GM21381 (cell line): ENCODE measurements around the gene SH2D1B.
"Not testable (repeated sequence)": the region's sequence is repeated elsewhere in the genome, so short reads cannot be mapped to it uniquely, and the experiment has no call there.

Experiments used
- ATAC-seq: cut with Tn5 transposase; IDR thresholded peaks from one replicate; pipeline ENCODE4 v1.9.1; 2021; ENCODE audit warnings: mild to moderate bottlenecking, moderate library complexity; ENCODE audit not compliant: unreplicated experiment

The SH2D1B gene, protein sequence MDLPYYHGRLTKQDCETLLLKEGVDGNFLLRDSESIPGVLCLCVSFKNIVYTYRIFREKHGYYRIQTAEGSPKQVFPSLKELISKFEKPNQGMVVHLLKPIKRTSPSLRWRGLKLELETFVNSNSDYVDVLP

DNA sequence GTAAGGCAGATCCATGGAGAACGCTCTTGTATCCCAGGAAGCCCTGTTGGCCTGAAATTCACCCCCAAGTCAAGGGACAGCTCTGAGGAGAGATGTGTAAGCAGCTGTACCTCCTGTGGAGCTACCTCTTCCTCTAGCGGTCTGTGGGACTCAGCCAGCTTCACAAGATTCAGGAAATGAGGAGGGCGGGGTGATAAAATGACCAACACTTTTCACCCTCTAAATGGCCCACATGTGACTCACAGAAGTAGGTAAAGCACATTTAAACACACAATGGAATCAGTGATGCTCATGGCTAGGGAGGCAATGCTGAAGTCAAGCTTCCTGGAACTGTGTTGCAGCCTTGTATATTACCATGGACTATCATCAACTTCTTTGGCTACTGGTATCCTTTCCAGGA is at the start of gene SH2D1B:
SH2D1B (minus strand) TSS at position 135 of the 400 bp plus-strand sequence; CDS start at position 15, 120 bp downstream.
- ATAC-seq: no peak

DNA sequence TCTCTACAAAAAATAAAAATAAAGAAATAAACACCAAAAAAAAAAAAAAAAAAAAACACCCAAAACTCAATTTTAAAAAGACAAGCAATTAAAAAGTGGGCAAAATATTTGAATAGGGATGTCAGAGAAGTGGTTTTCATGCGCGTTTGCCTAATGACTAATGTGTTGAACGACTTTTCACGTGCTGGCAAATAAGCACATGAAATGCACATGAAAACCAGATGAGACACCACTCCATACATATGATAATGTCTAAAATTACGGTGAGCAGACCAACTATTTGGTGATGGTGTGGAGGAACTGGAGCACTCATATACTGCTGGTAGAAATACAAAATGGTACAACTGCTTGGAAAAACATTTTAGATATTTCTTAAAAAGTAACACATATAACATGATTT is 46.3 kb upstream of the SH2D1B start:
- ATAC-seq: no peak

DNA sequence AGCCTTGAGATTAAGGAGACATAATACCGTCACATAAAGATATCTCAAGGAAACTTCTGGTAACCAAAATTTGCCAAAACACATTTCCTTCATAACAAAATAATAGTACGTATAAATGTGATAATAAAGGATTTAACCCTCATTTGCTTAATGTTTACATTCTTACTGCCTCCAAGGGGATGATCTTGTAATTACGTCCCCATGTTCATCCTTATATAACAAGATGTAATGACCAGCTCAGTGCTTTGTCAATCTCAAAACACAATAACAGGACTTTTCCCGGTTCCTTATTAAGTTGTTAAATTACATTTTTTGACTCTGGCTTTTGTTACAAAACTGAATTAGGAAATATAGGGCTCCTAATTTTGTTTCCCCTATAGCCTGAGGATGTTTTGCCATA is 44.4 kb upstream of the SH2D1B start:
- no peak for ATAC-seq

DNA sequence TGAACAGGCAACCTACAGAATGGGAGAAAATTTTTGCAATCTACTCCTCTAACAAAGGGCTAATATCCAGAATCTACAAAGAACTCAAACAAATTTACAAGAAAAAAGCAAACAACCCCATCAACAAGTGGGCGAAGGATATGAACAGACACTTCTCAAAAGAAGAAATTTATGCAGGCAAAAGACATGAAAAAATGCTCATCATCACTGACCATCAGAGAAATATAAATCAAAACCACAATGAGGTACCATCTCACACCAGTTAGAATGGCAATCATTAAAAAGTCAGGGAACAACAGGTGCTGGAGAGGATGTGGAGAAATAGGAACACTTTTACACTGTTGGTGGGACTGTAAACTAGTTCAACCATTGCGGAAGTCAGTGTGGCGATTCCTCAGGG is 42.4 kb upstream of the SH2D1B start:
- ATAC-seq: not testable (repeated sequence)

DNA sequence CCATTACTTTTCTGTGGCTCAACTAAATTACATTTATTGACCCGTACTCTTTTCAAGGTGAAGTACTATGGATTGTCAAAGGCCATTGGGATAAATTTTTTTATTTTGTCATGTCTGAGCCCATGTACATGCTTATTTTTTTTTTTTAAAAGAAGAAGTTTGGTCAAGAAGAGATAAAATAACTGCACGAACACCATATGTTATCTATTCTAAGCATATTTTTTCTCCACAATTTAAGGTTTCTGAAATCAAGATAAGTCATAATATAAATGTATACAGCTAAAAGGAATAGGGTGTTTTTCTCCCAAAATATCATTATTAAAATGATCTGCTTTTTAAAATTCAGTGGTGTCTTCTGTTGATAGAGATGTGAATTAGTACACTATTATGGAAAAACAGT is 35.0 kb upstream of the SH2D1B start:
- ATAC-seq: no peak

DNA sequence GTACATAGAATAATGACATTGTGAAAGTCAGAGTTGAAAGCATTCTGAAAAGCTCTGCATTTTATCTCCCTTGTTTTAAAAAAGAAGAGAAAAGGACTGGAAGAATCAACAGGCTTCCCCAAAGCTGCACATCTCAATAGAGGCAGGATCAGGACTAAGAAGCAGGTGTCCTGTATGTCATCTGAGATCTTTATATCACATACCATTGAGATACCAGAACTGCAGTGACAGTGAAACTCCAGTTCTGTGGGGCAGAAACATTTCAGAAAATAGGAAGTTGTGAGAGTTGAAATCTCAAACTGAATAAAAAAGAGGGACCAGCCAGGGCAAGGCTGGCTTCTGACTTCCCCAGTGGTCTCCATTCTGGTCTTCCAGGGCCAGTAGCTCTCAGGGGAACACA is 33.0 kb upstream of the SH2D1B start:
- ATAC-seq: no peak

DNA sequence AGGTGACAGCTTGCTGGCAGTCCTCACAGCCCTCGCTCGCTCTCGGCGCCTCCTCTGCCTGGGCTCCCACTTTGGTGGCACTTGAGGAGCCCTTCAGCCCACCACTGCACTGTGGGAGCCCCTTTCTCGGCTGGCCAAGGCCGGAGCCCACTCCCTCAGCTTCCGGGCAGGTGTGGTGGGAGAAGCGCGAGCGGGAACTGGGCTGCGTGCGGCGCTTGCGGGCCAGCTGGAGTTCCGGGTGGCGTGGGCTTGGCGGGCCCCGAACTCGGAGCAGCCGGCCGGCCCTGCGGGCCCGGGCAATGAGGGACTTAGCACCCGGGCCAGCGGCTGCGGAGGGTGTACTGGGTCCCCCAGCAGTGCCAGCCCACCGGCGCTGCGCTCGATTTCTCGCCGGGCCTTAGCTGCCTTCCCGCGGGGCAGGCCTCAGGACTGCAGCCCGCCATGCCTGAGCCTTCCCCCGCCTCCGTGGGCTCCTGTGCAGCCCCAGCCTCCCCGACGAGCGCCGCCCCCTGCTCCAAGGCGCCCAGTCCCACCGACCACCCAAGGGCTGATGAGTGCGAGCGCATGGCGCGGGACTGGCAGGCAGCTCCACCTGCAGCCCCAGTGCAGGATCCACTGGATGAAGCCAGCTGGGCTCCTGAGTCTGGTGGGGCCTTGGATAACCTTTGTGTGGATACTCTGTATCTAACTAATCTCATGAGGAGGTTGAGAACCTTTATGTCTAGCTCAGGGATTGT is 21.2 kb upstream of the SH2D1B start:
- ATAC-seq: not testable (repeated sequence)

DNA sequence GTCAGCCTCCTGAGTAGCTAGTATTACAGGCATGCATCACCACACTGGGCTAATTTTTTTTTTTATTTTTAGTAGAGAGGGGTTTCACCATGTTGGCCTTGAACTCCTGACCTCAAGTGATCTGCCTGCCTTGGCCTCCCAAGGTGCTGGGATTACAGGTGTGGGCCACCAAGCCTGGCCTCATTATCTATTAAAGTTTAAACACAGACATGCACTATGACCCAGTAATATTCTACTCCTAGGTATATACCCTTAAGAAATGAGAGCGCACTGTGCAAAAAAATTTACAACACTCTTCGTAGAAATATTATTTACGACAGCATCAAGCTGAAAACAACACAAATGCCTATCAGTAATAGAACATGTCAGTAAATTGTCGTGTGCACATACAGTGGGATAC is 18.6 kb upstream of the SH2D1B start:
- no peak for ATAC-seq

DNA sequence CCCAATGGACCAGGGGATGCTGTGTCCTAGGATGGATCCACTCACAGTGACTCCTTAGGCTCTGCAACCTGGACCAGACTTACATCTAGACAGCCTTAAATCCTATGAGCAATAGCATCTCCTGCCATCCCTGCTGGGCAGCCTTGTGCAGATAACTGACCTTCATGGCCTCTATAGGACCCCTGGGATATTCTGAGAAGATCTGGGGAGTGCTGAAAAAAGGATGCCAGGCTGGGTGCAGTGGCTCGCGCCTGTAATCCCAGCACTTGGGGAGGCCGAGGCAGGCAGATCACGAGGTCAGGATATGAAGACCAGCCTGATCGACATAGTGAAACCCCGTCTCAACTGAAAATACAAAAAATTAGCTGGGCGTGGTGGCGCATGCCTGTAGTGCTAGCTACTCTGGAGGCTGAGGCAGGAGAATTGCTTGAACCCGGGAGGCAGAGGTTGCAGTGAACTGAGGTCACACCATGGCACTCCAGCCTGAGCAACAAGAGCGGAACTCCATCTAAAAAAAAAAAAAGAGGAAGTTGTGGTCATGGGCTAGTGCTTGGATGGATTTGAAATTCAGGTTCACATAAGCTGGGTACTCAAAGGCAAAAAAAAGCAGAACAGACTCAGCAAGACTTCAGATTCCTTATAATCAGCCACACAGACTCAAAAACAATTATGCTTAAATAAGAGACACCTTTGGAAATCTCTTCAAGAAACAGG is 10.9 kb upstream of the SH2D1B start:
- ATAC-seq: no peak

DNA sequence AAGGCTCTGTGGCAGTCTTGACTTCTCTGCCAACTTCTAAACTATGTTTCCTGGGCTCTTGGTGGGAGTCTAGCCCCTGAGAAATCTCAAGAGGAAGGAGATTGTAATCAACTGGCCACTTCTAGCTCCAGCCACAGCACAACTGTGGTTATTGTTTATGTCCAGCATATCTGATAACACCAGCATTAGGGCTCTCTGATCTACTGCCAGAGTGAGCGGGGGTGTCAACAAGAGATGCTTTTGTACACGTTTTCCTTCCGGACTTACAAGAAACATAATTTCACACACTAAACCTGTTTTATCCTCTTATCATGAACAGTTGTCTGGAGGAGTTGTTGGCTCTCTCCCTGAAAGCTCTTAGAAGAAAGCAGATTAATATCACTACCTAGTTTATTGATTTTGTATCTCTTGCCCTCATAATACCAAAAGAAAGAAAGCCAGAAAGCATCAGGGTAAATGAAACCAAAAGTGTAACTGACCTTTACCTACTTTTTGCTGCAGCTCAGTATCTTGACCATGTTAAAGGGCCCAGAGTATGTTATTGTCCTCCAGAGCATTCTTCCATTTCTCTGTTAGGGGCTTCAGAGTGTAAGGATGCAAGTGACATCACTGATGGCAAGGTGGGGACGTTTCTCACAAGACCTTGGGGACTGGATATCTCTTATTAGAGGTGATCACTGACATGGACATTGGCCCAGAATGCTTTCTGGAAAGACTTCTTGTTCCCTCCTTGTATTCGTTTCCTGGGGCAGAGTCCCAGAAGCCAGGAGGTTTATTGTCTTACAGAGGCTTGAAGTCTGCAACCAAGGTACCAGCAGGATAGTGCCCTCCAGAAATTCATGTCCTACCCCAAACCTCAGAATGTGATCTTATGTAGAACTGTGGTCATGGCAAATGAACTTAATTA is 9.6 kb upstream of the SH2D1B start:
- no peak for ATAC-seq

DNA sequence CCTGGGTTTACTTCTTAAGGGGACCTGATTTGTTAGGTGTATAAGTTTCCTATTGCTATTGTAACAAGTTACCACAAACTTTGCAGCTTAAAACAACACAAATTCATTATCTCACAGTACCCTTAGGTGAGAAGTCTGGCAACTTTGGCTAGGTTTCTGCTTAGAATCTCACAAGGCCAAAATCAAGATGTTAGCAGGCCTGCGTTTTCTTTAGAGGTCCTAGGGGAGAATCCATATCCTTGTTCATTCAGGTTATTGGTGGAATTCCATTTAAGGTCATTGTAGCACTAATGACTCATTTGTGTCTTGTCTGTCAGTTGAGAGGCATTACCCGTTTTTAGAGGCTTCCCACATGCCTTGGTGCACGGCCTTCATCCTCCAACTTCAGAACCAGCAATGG is 8.2 kb upstream of the SH2D1B start:
- ATAC-seq: no peak

DNA sequence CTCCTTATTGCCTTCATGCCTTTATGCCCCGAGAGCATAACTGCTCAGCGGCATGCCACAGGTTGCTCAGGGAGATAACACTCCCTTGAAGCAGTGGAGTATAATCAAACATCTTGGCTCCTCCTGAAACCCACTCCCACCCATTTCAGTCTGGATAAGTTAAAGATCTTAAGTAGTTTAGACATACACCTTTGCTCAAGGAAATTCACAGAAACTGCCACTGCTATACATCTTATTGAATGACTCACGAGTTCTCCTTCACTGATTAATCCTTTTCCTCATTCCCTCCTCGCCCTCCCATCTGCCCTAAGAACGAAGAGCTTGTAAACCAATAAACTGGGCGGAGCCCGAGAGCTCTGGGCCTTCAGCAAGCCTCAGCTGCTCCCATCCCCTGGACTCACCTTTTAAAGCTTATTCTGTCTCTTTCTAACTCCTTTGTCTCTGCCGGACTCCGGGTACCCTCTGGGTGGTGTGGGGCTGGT is 7.6 kb upstream of the SH2D1B start:
- ATAC-seq: not testable (repeated sequence)

DNA sequence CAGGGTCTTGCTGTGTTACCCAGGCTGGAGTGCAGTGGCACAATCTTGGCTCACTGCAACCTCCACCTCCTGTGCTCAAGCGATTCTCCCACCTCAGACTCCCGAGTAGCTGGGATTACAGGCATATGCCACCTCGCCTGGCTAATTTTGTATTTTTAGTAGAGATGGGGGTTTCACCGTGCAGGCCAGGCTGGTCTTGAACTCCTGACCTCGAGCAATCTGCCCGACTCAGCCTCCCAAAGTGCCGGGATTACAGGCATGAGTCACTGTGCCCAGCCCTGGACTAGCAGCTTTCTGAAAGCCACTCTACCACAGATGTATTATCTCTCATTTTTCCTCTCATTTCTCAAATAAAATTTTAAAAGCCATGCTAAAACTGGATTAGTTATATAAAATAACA is 6.6 kb upstream of the SH2D1B start:
- not testable (repeated sequence) for ATAC-seq

DNA sequence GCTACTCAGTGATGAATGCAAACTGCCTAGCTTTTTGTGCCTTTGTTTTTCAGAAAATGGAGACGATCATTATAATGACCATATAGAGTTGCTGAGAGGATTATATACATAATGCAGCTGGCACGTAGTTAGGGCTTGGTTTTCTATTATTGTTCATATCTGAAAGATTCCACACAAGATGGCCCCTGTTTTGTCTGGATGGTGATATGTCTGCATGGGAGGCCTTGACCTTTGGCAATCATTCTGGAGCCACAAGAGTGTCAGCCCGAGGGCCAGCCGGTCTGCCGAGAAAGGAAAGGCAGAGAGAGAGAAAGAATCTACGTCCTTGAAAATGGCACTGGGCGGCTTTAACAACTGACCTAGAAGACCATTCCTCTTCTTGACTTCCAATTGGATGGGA is 5.7 kb upstream of the SH2D1B start:
- no peak for ATAC-seq

DNA sequence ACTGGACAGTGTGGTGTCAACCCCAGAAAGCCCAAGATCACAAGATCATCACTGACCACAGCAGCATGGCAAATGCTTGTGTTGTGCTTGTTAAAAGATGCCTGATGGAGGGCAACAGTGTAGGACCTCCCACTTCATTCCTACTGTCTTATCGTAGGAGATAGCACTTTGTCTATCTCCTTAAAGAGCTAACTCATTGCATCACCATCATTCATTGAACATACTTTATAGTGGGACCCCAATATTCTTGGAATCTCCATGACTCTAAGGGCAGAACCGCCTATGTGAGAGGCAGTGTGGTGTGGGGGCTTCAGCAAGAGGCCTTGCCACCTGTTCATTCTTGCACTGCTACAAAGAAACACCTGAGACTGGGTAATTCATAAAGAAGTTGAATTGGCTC is 5.0 kb upstream of the SH2D1B start:
- ATAC-seq: no peak

DNA sequence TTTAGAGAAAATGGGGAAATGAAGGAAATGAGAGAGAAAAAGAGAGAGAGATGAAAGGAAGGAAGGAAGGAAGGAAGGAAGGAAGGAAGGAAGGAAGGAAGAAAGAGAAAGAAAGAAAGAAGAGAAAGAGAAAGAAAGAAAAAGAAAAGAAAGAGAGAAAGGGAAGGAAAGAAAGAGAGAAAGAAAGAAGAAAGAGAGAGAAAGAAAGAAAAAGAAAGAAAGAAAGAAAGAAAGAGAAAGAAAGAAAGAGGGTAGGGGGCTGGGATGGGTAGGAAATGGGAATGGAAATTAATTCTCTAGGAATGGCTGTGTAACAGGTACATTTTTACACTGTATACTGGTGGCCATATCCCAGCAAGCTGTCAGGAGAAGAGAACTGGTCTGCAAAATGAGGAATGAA is 4.3 kb upstream of the SH2D1B start:
- ATAC-seq: no peak

DNA sequence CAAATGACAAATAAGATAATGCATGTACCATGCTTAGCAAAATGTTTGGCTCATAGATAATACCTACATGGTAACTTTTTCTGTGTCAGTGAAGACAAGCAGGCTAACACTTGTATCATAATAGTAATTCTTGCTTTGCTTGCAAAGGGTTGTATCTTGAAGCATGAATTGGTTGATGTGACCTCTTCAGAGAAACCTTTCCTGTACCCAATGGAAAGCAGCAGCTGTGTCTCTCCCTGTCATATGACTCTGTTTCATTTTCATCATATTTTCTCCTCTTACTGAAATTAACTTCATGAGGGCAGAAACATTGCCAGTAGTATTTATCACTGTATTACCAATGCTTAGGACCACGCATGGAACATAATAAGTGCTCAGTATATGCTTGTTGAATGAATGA is 4.4 kb downstream of the SH2D1B start:
- ATAC-seq: no peak

DNA sequence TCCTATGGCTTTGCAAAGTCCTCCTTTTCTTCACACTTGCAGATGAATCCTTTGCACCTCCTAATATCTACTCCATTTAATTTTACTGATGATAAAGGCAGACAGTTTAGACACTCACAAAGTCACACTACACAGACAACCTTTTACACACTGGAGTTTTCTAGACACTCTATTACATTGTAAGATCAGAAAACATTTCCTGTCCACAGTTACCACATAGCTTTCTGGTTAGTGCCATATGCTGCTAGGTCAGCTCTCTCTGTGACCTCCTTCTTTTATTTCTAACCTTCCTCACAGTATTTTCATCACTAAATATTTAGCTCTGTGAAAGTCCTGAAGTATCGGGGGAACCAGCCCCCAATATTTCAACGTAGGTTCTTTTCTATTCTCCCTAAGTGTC is 5.1 kb downstream of the SH2D1B start:
- ATAC-seq: no peak

DNA sequence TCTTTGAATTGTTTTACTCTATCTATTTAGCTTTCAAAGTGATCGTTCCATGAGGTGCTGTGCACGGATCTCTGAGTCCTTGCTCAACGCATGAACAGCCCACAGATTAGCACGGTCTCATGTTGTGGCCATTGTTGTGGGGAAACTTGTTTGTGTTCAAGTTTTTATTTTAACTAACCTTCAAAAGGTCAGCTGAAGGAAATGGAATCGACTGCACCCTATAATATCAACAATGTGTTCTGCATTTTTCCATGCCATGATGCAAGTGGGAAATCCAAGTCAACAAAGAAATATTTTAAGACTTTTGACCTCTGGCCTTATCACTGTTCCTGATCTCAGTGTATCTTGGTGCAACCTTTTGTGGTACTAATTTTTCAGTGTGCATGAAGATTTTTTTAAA is 6.1 kb downstream of the SH2D1B start:
- no peak for ATAC-seq

DNA sequence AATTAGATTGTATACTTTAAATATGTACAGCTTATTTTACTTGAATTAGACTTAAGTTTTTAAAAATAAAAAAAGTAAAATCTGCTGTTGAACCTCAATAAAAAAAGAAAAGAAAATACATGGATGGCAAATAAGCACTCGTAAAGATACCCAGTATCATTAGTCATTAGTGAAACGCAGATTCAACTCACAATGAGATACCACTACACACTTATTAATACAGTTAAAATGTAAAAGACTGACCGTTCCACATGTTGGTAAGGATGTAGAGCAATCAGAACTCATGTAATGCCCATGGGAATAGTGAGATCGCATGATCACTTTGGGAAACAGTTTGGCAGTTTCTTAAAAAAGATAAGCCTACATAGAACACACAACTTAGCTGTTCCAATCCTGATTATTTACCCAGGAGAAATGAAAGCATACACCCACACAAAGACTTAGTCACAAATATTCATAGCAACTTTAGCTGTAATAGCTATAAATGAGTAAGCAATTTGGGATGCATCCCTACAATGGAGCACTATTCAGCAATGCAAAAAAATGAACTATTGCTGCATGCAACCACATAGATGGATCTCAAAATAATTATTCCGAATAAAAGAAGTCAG is 7.3 kb downstream of the SH2D1B start:
- no peak for ATAC-seq
